Measurements from ENCODE around the gene XKR7.
"Not testable (repeated sequence)": the region's sequence is repeated elsewhere in the genome, so short reads cannot be mapped to it uniquely, and the experiment has no call there.

Gene XKR7

DNA sequence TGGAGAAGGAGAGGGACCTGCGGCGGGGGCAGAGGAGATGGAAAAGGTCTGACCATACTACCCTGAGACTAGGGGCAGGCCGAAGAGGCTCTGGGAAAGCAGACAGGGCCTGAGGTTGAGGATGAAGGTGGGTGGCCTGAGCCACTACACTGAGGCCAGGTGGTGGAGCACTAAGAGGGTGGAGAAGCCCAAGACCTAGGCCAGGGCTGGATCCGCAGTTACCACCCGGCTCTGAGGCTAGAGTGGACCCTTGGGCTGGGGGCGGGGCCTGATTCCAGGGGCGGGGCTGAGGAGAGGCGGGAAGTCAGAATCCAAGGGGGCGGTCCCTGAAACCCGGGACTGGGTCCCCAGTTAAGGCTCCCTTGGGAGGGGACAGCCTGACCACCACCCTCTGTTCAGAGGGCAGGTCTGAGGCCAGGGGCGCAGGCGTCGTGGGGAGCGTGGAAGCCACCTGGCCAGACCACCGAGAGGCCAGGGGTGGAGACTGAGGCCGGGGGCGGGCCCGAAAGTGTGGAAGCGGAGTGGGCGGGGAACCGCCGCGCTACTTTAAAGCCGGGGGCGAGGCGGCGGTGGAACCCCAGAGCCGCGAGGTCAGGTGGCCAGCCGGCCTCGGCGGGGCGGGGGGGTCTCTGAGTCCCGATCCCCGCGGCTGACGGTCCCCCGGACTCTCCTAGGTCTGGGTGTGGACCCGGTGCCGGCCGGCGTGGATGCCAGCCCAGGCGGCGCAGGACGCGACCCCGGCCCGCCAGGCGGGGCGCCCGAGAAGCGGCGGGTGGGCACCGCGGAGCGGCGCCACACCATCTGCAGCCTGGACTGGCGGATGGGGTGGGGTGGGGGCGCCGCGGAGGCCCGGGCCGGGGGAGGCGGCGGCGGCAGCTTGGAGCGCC, 50.6 kb downstream of the XKR7 start:
- no peak for DNase-seq

GRCh38 chr20:32019156-32019510, 51.2 kb downstream of the XKR7 start:
- no peak for DNase-seq

- no peak for DNase-seq
Observed at GRCh38 chr20:32019563-32020463, 51.9 kb downstream of the XKR7 start.

- DNase-seq, result no peak
Observed at GRCh38 chr20:32021091-32021490, 53.1 kb downstream of the XKR7 start.

DNA sequence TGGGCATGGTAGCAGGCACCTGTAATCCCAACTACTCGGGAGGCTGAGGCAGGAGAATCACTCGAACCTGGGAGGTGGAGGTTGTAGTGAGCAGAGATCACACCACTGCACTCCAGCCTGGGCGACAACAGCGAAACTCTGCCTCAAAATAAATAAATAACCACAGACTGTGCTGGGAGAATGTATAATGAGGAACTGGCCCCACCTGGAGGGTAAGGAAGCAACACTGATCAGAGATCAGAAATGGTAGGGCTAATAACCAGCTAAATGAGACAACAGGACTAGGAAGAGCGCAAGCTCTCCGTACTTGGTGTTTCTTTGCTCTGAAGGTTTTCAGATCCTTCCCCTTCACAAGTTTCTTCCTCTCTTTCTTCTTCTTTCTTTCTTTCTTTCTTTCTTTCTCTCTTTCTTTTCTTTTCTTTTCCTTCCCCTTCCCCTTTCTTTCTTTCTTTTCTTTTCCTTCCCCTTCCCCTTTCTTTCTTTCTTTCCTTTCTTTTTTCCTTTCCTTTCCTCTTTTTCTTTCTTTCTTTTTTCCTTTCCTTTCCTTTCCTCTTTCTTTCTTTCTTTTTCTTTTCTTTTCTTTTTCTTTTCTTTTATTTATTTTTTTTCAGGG, 56.8 kb downstream of the XKR7 start:
- no peak for DNase-seq

DNA sequence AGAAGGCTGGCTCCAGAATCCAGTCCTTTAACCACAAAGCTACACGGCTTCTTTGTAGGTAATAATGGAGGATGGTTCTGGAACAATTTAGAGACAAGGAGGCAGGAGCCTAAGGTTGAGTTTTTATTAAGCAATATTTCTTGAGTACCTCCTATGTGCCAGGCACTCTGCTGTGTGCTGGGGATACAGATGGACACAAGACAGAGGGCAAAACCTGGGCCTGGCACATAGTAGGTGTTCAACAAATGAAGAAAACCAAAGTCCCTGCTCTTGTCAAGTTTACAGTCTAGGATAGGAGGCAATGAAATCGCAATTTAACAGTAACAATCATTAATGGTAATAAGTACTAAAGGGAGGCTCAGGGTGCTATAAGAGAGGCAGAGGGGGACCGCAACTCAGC, 59.7 kb downstream of the XKR7 start:
- no peak for DNase-seq

DNA sequence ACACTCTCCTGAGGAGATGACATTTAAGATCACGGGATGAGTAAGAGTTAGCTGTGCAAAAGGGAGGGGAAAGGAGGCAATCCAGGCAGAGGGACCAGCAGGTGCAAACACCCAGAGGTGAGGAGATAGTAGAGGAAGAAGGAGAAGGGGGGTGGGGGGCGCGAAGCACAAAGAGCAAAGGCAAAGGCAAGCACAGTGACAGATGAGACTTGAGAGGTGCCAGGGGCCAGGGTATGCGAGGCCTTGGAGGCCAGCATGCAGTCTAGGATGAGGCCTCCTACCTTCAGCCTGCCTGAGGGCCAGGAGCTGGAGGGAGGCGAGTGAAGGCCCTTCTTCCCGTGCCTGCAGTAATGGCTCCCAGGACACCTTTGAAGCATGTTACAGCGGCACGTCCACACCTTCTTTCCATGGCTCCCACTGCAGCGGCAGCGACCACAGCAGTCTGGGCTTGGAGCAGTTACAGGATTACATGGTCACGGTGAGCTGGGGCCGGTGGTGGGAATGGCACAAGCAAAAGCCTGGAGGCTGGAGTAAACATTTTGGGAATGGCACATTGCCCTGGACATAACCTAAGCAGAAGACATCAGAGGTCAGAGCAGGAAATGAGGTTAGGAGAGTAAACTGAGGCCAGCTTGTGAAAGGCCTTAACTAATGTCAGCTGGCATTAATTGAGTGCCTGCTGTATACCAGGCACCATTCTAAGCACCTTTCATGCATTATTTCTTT, 60.9 kb downstream of the XKR7 start:
- no peak for DNase-seq

DNA sequence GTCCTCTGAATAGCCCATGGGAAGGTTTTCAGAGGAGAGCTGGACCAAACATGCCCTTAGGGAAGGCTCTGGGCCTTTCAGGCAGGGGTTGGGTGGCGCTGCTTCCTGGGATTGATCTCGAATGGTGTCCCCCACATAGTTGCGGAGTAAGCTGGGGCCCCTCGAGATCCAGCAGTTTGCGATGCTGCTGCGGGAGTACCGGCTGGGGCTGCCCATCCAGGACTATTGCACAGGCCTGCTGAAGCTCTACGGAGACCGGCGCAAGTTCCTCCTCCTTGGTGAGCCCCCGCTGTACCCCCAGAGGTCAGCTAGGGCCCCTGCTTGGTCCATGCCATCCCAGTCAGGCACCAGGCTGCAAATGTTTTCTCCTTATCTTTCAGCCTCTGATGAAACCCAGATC, 61.6 kb downstream of the XKR7 start:
- DNase-seq, result no peak

GRCh38 chr20:32031007-32031958, 63.3 kb downstream of the XKR7 start:
- DNase-seq, result peak; percentile 79

DNA sequence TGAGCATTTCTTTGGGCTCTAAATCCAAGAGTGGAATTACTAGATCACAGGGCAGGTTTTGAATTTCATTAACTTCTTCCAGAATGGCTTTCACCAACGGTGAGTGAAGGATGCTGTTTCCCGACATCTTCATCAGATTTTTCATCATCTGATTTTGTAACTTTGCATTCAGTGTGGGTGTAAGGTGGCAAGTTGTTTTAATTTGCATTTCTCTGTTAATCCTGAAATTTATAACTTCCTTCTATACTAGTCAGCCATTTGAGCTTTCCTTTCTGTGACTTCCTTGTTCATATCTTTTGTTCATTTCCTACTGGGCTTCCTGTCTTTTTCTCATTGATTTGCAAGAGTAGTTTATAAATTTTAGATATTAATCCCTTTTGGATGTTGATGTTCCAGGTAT, 65.4 kb downstream of the XKR7 start:
- no peak for DNase-seq

- DNase-seq, result not testable (repeated sequence)
Observed at GRCh38 chr20:32033721-32034120, 65.8 kb downstream of the XKR7 start.

- peak; percentile 9 for DNase-seq
Observed at GRCh38 chr20:32034581-32035425, 66.9 kb downstream of the XKR7 start.

DNA sequence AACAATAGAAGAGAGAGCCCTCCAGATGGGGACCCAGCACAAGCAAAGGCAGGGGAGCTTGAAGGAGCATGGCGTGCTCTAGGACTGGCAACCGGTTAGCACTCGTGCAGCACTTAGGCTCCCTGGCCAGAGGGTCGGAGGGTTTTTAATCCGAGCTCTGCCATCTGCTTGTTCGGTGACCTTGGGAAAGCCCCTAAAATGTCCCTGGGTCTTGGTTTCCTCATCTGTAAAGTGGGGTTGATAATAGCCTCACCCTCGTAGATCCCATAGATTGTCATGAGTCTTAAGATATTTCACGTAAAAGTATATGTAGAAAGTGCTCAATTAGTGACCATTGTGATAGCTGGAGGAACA, 67.5 kb downstream of the XKR7 start:
- DNase-seq, result no peak

GRCh38 chr20:32036252-32036651, 68.3 kb downstream of the XKR7 start:
- DNase-seq, result no peak

DNA sequence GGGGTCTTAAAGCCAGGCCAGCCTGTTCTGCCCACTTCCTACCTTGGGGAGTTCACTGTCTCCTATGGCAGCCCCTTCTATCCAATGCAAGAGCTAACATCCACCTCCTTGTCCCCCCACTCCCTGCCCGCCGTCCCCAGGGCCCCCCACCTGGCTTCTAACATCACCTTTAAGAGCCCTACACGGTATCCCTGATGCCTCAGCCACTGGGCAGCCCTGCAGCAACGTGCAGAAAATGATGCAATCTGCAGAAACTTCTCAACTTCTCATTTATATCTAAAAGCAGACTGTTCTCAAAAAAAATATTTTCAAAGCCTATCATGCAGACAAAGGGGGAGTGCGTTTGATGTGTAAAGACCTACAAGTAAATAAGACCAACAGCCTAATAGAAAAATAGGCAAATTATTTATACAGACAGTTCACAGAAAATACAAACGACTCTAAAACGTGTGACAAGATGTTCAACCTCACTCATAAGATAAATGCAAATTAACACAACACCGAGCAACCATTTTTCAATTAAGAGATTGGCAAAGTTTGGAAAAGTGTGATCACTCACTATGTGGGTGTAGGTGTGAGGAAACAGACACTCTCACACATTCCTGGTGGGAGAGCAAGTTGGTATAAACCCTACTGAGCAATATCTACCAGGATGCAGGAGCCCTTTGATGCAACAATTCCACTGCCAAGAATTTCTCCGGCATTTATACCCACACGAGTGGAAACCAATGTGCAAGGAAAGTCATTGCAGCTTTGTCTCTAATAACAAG, 69.0 kb downstream of the XKR7 start:
- no peak for DNase-seq

DNA sequence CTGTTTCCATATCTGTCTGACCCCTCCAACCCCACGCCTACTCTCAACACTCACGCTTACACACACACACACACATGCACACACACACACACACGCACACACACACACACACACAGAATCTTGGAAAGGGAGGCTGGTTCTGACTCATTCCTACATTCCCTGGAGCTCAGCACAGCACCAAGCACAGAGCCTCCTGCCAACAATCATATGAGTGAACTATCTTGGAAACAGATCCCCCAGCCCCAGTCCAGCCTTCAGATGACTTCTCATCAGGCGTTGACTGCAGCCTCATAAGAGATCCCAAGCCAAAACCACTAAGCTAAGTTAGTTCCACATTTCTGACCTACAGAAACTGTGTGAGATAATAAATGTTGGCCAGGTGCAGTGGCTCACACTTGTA, 70.0 kb downstream of the XKR7 start:
- DNase-seq, result peak; percentile 50

DNA sequence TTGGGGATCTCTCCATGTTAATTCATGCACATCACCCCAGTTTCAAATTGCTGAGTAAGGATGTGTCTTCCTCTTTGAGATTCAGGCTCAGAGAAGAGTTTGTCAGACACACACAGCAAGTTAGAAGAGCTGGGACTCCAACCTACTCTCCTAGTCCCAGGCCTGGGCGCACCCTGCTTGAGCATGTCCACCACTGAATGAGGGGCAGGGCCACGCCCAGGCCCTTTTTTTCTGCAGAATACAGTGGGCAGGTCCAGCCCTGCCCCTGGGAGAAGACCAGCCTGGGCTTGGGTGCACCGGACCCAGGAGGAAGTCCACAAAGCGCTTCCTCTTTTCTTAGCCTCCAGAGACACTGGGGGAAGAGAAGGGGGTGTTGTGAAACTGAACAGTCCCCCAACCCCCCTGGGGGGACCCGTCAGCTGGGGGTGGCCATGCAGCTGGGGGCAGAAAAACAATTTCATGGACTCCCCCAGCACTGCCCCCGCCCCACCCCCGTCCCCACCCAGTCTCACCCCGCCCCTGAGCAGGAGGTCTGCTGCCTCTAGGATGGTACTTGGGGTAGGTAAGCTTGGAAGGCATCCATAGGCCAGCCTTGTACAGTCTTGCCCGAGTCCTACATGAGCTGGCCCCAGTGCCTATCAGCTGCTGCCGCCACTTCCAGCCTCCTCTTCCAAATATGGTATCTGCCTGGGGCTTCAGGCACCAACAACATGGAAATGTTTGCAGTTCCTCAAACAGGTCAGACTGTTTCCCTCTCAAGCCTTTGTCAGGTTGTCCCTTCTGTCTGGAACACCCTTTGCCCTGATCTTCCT, 72.4 kb downstream of the XKR7 start:
- no peak for DNase-seq

DNA sequence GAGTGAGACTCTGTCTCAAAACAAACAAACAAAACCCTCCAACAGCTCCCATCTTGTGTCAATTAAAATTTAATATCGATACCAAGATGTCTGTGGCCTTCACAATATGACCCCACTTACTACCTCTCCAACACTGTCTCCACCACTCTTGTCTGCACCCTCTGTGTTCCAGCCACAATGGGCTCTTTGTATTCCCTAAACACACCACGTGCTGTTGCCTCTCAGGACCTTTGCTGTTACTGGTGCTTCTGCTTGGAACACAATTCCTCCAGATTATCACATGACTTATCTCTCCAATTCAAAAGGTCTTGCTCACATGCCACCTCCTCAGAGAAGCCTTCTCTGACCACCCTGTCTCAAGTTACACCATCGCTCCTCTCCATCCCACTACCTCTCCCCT, 78.0 kb downstream of the XKR7 start:
- no peak for DNase-seq

DNA sequence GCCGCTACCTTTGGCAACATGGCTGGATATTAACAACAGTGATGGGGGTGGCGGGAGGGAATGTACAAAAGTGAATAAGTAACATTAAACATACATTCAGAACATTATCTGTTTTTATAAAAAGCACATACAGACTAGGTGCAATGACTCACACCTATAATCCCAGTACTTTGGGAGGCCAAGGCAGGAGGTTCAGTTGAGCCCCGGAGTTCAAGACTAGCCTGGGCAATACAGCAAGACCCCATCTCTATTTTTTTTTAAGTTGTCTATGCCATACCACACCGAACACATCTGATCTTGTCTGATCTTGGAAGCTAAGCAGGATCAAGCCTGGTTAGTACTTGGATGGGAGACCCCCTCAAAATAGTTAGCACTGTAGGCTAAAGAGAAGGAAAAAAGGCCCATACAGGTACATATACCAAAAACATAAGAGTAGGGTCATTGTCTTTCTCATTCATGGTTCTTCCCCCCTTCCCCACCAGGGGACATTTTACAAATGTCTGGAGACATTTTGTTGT, 82.4 kb downstream of the XKR7 start:
- DNase-seq, result no peak
